Neural cell (in vitro differentiated cells): ENCODE data around the gene VSTM2B. TPM values are rescaled to one million over a fixed set of nuclear protein-coding genes. Genes with fewer than 3 reads are reported as not detected.

Experiments used
- H2AFZ ChIP-seq: fragments of 200-600, 300-800 bp; sonication (generic), shearing (Covaris generic); 2 replicates; pipeline ENCODE4 v1.6.0; 2014; ENCODE audit warnings: low read depth, mild to moderate bottlenecking, antibody characterized with exemption, low read length, moderate library complexity
- H3F3A ChIP-seq: fragments of 200-600 bp; shearing (Covaris generic); 2 replicates; pipeline ENCODE4 v1.6.1; 2016; ENCODE audit warnings: mild to moderate bottlenecking, moderate library complexity, mixed read lengths, antibody characterized with exemption, low read length; ENCODE audit not compliant: insufficient read depth, poor library complexity, severe bottlenecking
- H3K27ac ChIP-seq: fragments of 200-600, 300-800 bp; sonication (generic), shearing (Covaris generic); 2 replicates; pipeline ENCODE4 v1.5.1; 2014; ENCODE audit warnings: mild to moderate bottlenecking, low read length, moderate library complexity
- H3K27me3 ChIP-seq: fragments of 300-800, 200-600 bp; sonication (generic), shearing (Covaris generic); 2 replicates; pipeline ENCODE4 v1.6.0; 2014; ENCODE audit warnings: mild to moderate bottlenecking, low read depth, low read length, moderate library complexity; ENCODE audit not compliant: insufficient read depth
- H3K36me3 ChIP-seq: fragments of 300-800, 200-600 bp; sonication (generic), shearing (Covaris generic); 2 replicates; pipeline ENCODE4 v1.5.1; 2014; ENCODE audit warnings: mild to moderate bottlenecking, antibody characterized with exemption, low read length, moderate library complexity; ENCODE audit not compliant: insufficient read depth
- H3K4me2 ChIP-seq: fragments of 300-800, 200-600 bp; sonication (generic), shearing (Covaris generic); 2 replicates; pipeline ENCODE4 v1.6.0; 2014; ENCODE audit warnings: mild to moderate bottlenecking, low read length
- H3K4me3 ChIP-seq: fragments of 300-800, 200-600 bp; sonication (generic), shearing (Covaris generic); 2 replicates; pipeline ENCODE4 v1.5.1; 2014; ENCODE audit warnings: mild to moderate bottlenecking, low read length, moderate library complexity
- H3K79me2 ChIP-seq: fragments of 200-600 bp; shearing (Covaris generic); replicated peaks from 2 replicates; pipeline ENCODE4 v1.6.0; 2014; ENCODE audit warnings: mild to moderate bottlenecking, low read length, moderate library complexity; ENCODE audit not compliant: insufficient read depth
- H3K9ac ChIP-seq: fragments of 300-800, 200-600 bp; sonication (generic), shearing (Covaris generic); 2 replicates; pipeline ENCODE4 v1.6.1; 2016; ENCODE audit warnings: mild to moderate bottlenecking, low read length, mixed read lengths
- H3K9me2 ChIP-seq: fragments of 200-600 bp; shearing (Covaris generic); 2 replicates; pipeline ENCODE4 v1.6.1; 2016; ENCODE audit warnings: mild to moderate bottlenecking, low read length, mixed read lengths; ENCODE audit not compliant: insufficient read depth
- H3K9me3 ChIP-seq: fragments of 200-600, 300-800 bp; sonication (generic), shearing (Covaris generic); 2 replicates; pipeline ENCODE4 v1.6.1; 2016; ENCODE audit warnings: mild to moderate bottlenecking, mixed run types, low read length, moderate library complexity, mixed read lengths
- H4K20me1 ChIP-seq: fragments of 200-600 bp; shearing (Covaris generic); 2 replicates; pipeline ENCODE4 v1.6.1; 2016; ENCODE audit warnings: mild to moderate bottlenecking, mixed run types; ENCODE audit not compliant: insufficient read depth
- CTCF ChIP-seq: fragments of 450-650 bp; IDR thresholded peaks from 2 replicates; pipeline ENCODE4 v1.5.1; 2014; ENCODE audit warnings: antibody characterized with exemption, mild to moderate bottlenecking, moderate library complexity; ENCODE audit not compliant: poor library complexity, severe bottlenecking
- EP300 ChIP-seq: fragments of 450-650 bp; conservative IDR thresholded peaks from 2 replicates; pipeline ENCODE4 v1.6.1; 2014; ENCODE audit warnings: antibody characterized with exemption, mild to moderate bottlenecking, moderate library complexity; ENCODE audit not compliant: poor library complexity, severe bottlenecking
- EZH2 ChIP-seq: fragments of 200-600, 300-800 bp; shearing (Covaris generic), sonication (generic); IDR thresholded peaks from 2 replicates; pipeline ENCODE4 v1.6.1; 2014; ENCODE audit warnings: antibody characterized with exemption, low read length, borderline replicate concordance, mild to moderate bottlenecking; ENCODE audit not compliant: insufficient read depth, poor library complexity, severe bottlenecking
- MXI1 ChIP-seq: fragments of 450-650 bp; conservative IDR thresholded peaks from 2 replicates; pipeline ENCODE4 v1.6.1; 2014; ENCODE audit warnings: antibody characterized with exemption, mild to moderate bottlenecking; ENCODE audit not compliant: poor library complexity, severe bottlenecking
- POLR2AphosphoS5 ChIP-seq: IDR thresholded peaks from 2 replicates; pipeline ENCODE4 v1.6.1; 2012
- RAD21 ChIP-seq: fragments of 450-650 bp; conservative IDR thresholded peaks from 2 replicates; pipeline ENCODE4 v1.6.1; 2014; ENCODE audit warnings: antibody characterized with exemption, mild to moderate bottlenecking, moderate library complexity
- REST ChIP-seq: IDR thresholded peaks from 2 replicates; pipeline ENCODE4 v1.6.1; 2012; ENCODE audit warnings: borderline replicate concordance
- SMC3 ChIP-seq: fragments of 450-650 bp; conservative IDR thresholded peaks from 2 replicates; pipeline ENCODE4 v1.6.1; 2014; ENCODE audit warnings: antibody characterized with exemption, mild to moderate bottlenecking, moderate library complexity; ENCODE audit not compliant: poor library complexity
- TAF1 ChIP-seq: IDR thresholded peaks from 2 replicates; pipeline ENCODE4 v1.6.1; 2012; ENCODE audit warnings: low read depth
- polyA plus RNA-seq: library from polyadenylated mRNA; depleted of rRNA; stranded (reverse); fragments of >200 nt; gene quantifications from 2 replicates; pipeline ENCODE4 v1.2.3, GENCODE V29; 2014

The VSTM2B gene
- polyA plus RNA-seq, 1 donor from 2014 or later: 24.4 TPM

- Histone ChIP-seq H3K27ac (no peak overlapping the region), H3K4me3 (no peak overlapping the region), H3K36me3 (no peaks in the 10 kb centered on the region), H3K9me2 (no peaks in the 10 kb centered on the region), H3K79me2 (no peaks in the 10 kb centered on the region), H2AFZ (no peak overlapping the region), H3K27me3 (peaks cover 17% of the 10 kb centered on the region), H3K9ac (no peak overlapping the region), H3K4me2 (no peak overlapping the region), H4K20me1 (no peaks in the 10 kb centered on the region), H3K9me3 (no peaks in the 10 kb centered on the region), H3F3A (no peaks in the 10 kb centered on the region)
- TF ChIP-seq SMC3: no peak
- no peak for TF ChIP-seq RAD21
- no peak for TF ChIP-seq TAF1
- TF ChIP-seq EP300: no peak
- TF ChIP-seq REST: no peak
- no peak for TF ChIP-seq MXI1
- no peak for TF ChIP-seq CTCF
- no peak for TF ChIP-seq EZH2
- no peak for TF ChIP-seq POLR2AphosphoS5
Observed at GRCh38 chr19:29519146-29519545, 6.6 kb upstream of the VSTM2B start.

DNA sequence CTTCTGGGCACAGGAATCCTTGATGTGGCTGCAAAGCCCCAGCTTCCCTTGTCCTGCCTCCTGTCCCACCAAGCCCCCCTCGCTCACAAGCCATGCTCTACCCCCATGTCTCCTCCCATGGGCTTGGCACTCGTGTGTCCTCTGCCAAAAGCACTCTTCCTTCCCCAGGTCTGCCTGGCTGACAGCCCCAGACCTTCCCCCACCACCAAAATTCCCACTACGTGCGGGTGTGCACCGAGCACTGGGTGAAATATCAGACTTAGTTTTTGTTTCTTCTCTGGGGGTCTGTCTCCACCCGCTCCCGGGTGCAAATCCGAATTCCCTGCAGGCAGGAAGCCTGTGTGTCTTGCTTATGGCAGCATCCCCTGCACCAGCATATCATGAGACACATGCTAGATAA lies 5.9 kb upstream of the VSTM2B start:
- no peaks in the 10 kb centered on the region for H4K20me1 ChIP-seq
- H3K4me3 ChIP-seq: no peak overlapping the region
- peaks cover 23% of the 10 kb centered on the region for H3K27me3 ChIP-seq
- H3K9ac ChIP-seq: no peak overlapping the region
- no peaks in the 10 kb centered on the region for H3K9me3 ChIP-seq
- H3K79me2 ChIP-seq: no peaks in the 10 kb centered on the region
- no peaks in the 10 kb centered on the region for H3K36me3 ChIP-seq
- no peak overlapping the region for H2AFZ ChIP-seq
- H3K27ac ChIP-seq: no peak overlapping the region
- TF ChIP-seq CTCF (no peak), MXI1 (no peak), TAF1 (no peak), RAD21 (no peak), EP300 (no peak), POLR2AphosphoS5 (no peak), EZH2 (no peak)
- no peak overlapping the region for H3K4me2 ChIP-seq
- H3K9me2 ChIP-seq: no peaks in the 10 kb centered on the region
- H3F3A ChIP-seq: no peaks in the 10 kb centered on the region
